Neutrophil (primary cell): Measurements from ENCODE around the gene HPN.

ENCODE experiments used
- H3K27ac ChIP-seq: fragments of 200-600 bp; sonication (generic); 2 replicates; pipeline ENCODE4 v1.5.1; 2016; ENCODE audit warnings: mild to moderate bottlenecking, moderate library complexity
- H3K27me3 ChIP-seq: fragments of 200-600 bp; sonication (generic); 2 replicates; pipeline ENCODE4 v1.6.0; 2016; ENCODE audit warnings: mild to moderate bottlenecking
- H3K36me3 ChIP-seq: fragments of 200-600 bp; sonication (generic); 2 replicates; pipeline ENCODE4 v1.5.1; 2017
- H3K4me1 ChIP-seq, 2 experiments: fragments of 200-600 bp in 1 of 2; sonication (generic) in 1 of 2; 1 replicate in 1 of 2; 2 replicates in 1 of 2; pipeline versions ENCODE4 v1.5.1 to v1.6.1; 2013 to 2016; ENCODE audit warnings: low read depth in 1 of 2, low read length in 1 of 2, mild to moderate bottlenecking in 1 of 2, moderate library complexity in 1 of 2; ENCODE audit not compliant: control insufficient read depth in 1 of 2, insufficient read depth in 1 of 2
- H3K4me3 ChIP-seq, 2 experiments: fragments of 200-600 bp in 1 of 2; sonication (generic) in 1 of 2; 1 replicate in 1 of 2; 2 replicates in 1 of 2; pipeline ENCODE4 v1.5.1; 2013 to 2016; ENCODE audit warnings: low read depth in 1 of 2, low read length in 1 of 2, mild to moderate bottlenecking in 1 of 2, moderate library complexity in 1 of 2
- H3K9me3 ChIP-seq: fragments of 200-600 bp; sonication (generic); 2 replicates; pipeline ENCODE4 v1.5.1; 2016
- CTCF ChIP-seq: fragments of 200-600 bp; sonication (generic); IDR thresholded peaks from 2 replicates; pipeline ENCODE4 v1.5.1; 2016; ENCODE audit warnings: antibody characterized with exemption

HPN gene

GRCh38 chr19:35023428-35023827 lies 18.1 kb upstream of the HPN start:
- H3K36me3 ChIP-seq = peaks cover 100% of the 10 kb centered on the region
- no peak for TF ChIP-seq CTCF
- H3K4me1 ChIP-seq = peaks cover 11 to 12% of the 10 kb centered on the region in 2 experiments
- H3K9me3 ChIP-seq = no peaks in the 10 kb centered on the region
- no peaks in the 10 kb centered on the region for H3K27me3 ChIP-seq
- no peak overlapping the region for H3K4me3 ChIP-seq
- H3K27ac ChIP-seq = peak overlapping the region; percentile 46

GRCh38 chr19:35024095-35024494 lies 17.4 kb upstream of the HPN start:
- Histone ChIP-seq H3K4me1 (peaks cover 11 to 12% of the 10 kb centered on the region in 2 experiments), H3K4me3 (no peak overlapping the region), H3K27me3 (peaks cover 4% of the 10 kb centered on the region), H3K36me3 (peaks cover 98% of the 10 kb centered on the region), H3K27ac (peak overlapping the region; percentile 46), H3K9me3 (no peaks in the 10 kb centered on the region)
- no peak for TF ChIP-seq CTCF

- no peak overlapping the region for H3K4me3 ChIP-seq
- no peak for TF ChIP-seq CTCF
- H3K36me3 ChIP-seq = peaks cover 81% of the 10 kb centered on the region
- H3K27ac ChIP-seq = no peak overlapping the region
- H3K4me1 ChIP-seq = peaks cover 17% of the 10 kb centered on the region in 2 experiments
- H3K27me3 ChIP-seq = peaks cover 22% of the 10 kb centered on the region
- H3K9me3 ChIP-seq = no peaks in the 10 kb centered on the region
Observed at GRCh38 chr19:35025969-35026368, 15.6 kb upstream of the HPN start.

- Histone ChIP-seq H3K27ac (no peak overlapping the region), H3K36me3 (peaks cover 76% of the 10 kb centered on the region), H3K4me3 (no peak overlapping the region), H3K4me1 (peaks cover 17% of the 10 kb centered on the region in 2 experiments), H3K27me3 (peaks cover 27% of the 10 kb centered on the region), H3K9me3 (no peaks in the 10 kb centered on the region)
- no peak for TF ChIP-seq CTCF
Observed at GRCh38 chr19:35026418-35026817, 15.1 kb upstream of the HPN start.

- TF ChIP-seq CTCF = no peak
- Histone ChIP-seq H3K27me3 (peaks cover 33% of the 10 kb centered on the region), H3K27ac (peak overlapping the region; percentile 5), H3K4me3 (no peak overlapping the region), H3K4me1 (peaks cover 17% of the 10 kb centered on the region in 2 experiments), H3K9me3 (no peaks in the 10 kb centered on the region), H3K36me3 (peaks cover 70% of the 10 kb centered on the region)
Observed at GRCh38 chr19:35027009-35027408, 14.5 kb upstream of the HPN start.
